ENCODE data around the gene RELL2. TPM values are rescaled to one million over a fixed set of nuclear protein-coding genes. Genes with fewer than 3 reads are reported as not detected.

The RELL2 gene
- total RNA-seq, 6 donors from 2014 or later, result 2.6 to 9.4 (median 6.5) TPM

GRCh38 chr5:141623611-141624010, 13.2 kb upstream of the RELL2 start:
- Histone ChIP-seq H3K36me3 (peaks cover 22 to 84% (median 51%) of the 10 kb centered on the region in 4 donors), H3K4me1 (peaks cover 0 to 6% (median 5%) of the 10 kb centered on the region in 4 donors), H3K27me3 (no peaks in the 10 kb centered on the region), H3K9me3 (no peaks in the 10 kb centered on the region), H3K4me3 (no peak overlapping the region), H3K27ac (no peak overlapping the region)
- ATAC-seq (ENCODE audit: low FRiP score in 2 of 2) (no peak), DNase-seq (no peak)
- WGBS, 2 donors, result 78 to 80% methylated on average over 5 of the region's 5 CpGs
- TF ChIP-seq EP300 (IDR thresholded peaks at IDR 0.05), result no peak
- no peak for TF ChIP-seq POLR2AphosphoS5 (IDR thresholded peaks at IDR 0.05)
- TF ChIP-seq, protein P1, sequence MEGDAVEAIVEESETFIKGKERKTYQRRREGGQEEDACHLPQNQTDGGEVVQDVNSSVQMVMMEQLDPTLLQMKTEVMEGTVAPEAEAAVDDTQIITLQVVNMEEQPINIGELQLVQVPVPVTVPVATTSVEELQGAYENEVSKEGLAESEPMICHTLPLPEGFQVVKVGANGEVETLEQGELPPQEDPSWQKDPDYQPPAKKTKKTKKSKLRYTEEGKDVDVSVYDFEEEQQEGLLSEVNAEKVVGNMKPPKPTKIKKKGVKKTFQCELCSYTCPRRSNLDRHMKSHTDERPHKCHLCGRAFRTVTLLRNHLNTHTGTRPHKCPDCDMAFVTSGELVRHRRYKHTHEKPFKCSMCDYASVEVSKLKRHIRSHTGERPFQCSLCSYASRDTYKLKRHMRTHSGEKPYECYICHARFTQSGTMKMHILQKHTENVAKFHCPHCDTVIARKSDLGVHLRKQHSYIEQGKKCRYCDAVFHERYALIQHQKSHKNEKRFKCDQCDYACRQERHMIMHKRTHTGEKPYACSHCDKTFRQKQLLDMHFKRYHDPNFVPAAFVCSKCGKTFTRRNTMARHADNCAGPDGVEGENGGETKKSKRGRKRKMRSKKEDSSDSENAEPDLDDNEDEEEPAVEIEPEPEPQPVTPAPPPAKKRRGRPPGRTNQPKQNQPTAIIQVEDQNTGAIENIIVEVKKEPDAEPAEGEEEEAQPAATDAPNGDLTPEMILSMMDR (IDR thresholded peaks at IDR 0.05), result no peak
- no peak for TF ChIP-seq POLR2A (IDR thresholded peaks at IDR 0.05)

DNA sequence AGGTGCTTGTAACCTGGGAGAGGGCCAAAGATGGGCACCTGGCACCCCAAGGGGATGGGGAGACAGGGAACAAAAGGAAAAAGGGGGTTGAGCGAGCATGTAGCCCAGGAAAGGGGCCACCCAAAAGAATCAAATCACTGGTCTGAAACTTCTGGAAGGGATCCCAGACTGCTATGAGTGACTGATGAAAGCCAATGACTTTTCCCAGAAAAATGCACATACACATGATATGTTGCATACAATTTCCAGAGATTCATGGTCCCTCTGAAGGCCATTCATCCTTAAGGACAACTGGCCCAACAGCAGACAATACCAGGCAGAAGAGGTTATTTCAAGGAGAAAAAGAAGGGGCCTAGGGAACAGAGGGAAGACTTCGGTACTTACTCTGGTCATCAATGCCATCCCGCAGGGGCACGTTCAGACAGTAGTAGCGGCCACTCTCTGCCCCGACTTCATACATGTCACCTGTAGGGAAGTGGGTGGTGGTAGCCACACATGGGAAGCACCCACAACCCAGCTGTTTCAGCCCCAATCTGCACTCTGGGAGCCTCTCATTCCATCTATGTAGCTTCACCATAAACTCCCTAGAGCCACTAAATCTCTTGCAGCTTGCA, 8.5 kb upstream of the RELL2 start:
- TF ChIP-seq EP300 (IDR thresholded peaks at IDR 0.05) (no peak), POLR2A (IDR thresholded peaks at IDR 0.05) (no peak), POLR2AphosphoS5 (IDR thresholded peaks at IDR 0.05) (no peak)
- TF ChIP-seq, protein P1 (IDR thresholded peaks at IDR 0.05), result no peak
- Histone ChIP-seq H3K27ac (no peak overlapping the region), H3K27me3 (no peaks in the 10 kb centered on the region), H3K36me3 (peaks cover 15 to 71% (median 56%) of the 10 kb centered on the region in 4 donors), H3K4me1 (peaks cover 0 to 7% (median 0%) of the 10 kb centered on the region in 4 donors), H3K9me3 (no peaks in the 10 kb centered on the region), H3K4me3 (no peak overlapping the region)
- DNase-seq, result no peak
- no peak for ATAC-seq (ENCODE audit: low FRiP score in 2 of 2)
- 95 to 98% methylated on average over 6 of the region's 6 CpGs for WGBS, 2 donors

GRCh38 chr5:141630570-141631140, 6.1 kb upstream of the RELL2 start:
- DNase-seq (no peak), ATAC-seq (ENCODE audit: low FRiP score in 2 of 2) (no peak)
- Histone ChIP-seq H3K4me3 (no peak overlapping the region), H3K27ac (no peak overlapping the region), H3K4me1 (peaks cover 13 to 23% (median 17%) of the 10 kb centered on the region in 4 donors), H3K27me3 (no peaks in the 10 kb centered on the region), H3K36me3 (peaks cover 15 to 50% (median 42%) of the 10 kb centered on the region in 4 donors), H3K9me3 (no peaks in the 10 kb centered on the region)
- TF ChIP-seq POLR2A (IDR thresholded peaks at IDR 0.05) (no peak), POLR2AphosphoS5 (IDR thresholded peaks at IDR 0.05) (no peak)
- TF ChIP-seq, protein P1 (IDR thresholded peaks at IDR 0.05), result no peak
- 90 to 97% methylated on average over 5 of the region's 5 CpGs for WGBS, 2 donors

DNA sequence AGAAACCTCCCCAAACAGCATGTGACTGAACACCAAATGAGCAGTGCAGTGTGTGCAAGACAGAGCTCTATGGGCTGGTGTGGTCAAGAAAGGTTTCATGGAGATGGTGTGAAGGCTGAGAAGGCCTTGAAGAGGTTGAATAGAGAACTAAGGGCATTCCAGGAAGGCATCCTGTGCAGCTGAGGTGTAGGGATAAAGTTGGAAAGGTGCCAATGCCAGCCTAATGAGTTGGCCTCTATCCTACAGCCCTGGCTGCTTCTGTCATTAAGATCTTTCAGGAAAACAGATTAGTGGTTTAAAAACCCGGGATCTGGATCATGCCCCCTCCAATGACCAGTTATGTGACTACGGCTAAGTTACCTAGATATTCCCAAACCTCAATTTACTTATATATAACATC, 4.1 kb upstream of the RELL2 start:
- H3K4me3 ChIP-seq, result no peak overlapping the region
- 92 to 96% methylated on average over 2 of the region's 2 CpGs for WGBS, 2 donors
- no peak overlapping the region for H3K27ac ChIP-seq
- H3K9me3 ChIP-seq, result no peaks in the 10 kb centered on the region
- TF ChIP-seq, protein P1 (IDR thresholded peaks at IDR 0.05), result no peak
- TF ChIP-seq POLR2A (IDR thresholded peaks at IDR 0.05) (no peak), POLR2AphosphoS5 (IDR thresholded peaks at IDR 0.05) (no peak), EP300 (IDR thresholded peaks at IDR 0.05) (no peak)
- ATAC-seq (ENCODE audit: low FRiP score in 2 of 2), result no peak
- no peak for DNase-seq
- H3K4me1 ChIP-seq, result peaks cover 21 to 36% (median 27%) of the 10 kb centered on the region in 4 donors
- H3K36me3 ChIP-seq, result peaks cover 10 to 32% (median 27%) of the 10 kb centered on the region in 4 donors
- no peaks in the 10 kb centered on the region for H3K27me3 ChIP-seq
